Measurements from ENCODE around the gene RUVBL1.
A peak's percentile ranks its signal among the peaks of the same experiment; 100 is the strongest.

Gene RUVBL1

GRCh38 chr3:128074851-128075521 lies 48.6 kb downstream of the RUVBL1 start:
- Mint-ChIP-seq H3K27me3 (ENCODE audit: low read depth) (no peaks in the 10 kb centered on the region), H3K36me3 (ENCODE audit: low read depth) (peaks cover 25% of the 10 kb centered on the region), H3K9me3 (no peaks in the 10 kb centered on the region), H3K4me3 (no peak overlapping the region), H3K27ac (no peak overlapping the region), H3K4me1 (ENCODE audit: low read depth) (peaks cover 2% of the 10 kb centered on the region)
- DNase-seq (ENCODE audit: low spot score): no peak

DNA sequence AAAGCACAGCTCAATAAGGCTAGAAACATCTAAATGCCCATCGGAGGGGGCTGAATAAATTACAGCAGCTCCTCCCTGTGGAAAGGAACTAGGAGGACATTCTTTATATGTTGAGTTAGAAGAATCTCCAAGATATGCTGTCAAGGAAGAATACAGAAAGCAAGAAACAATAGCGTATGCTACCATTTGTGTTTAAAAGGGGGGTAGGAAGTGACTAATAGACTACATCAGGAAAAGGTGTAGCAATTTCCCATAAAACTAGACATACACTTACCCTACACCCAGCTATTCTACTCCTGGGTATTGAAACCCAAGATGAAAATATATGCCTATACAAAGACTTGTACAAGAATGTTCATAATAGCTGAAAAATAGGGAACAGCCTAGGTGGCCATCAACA lies 49.8 kb downstream of the RUVBL1 start:
- Mint-ChIP-seq H3K4me1 (ENCODE audit: low read depth) (peaks cover 2% of the 10 kb centered on the region), H3K36me3 (ENCODE audit: low read depth) (peaks cover 30% of the 10 kb centered on the region), H3K27ac (no peak overlapping the region), H3K9me3 (no peaks in the 10 kb centered on the region), H3K27me3 (ENCODE audit: low read depth) (no peaks in the 10 kb centered on the region), H3K4me3 (no peak overlapping the region)
- no peak for DNase-seq (ENCODE audit: low spot score)

DNA sequence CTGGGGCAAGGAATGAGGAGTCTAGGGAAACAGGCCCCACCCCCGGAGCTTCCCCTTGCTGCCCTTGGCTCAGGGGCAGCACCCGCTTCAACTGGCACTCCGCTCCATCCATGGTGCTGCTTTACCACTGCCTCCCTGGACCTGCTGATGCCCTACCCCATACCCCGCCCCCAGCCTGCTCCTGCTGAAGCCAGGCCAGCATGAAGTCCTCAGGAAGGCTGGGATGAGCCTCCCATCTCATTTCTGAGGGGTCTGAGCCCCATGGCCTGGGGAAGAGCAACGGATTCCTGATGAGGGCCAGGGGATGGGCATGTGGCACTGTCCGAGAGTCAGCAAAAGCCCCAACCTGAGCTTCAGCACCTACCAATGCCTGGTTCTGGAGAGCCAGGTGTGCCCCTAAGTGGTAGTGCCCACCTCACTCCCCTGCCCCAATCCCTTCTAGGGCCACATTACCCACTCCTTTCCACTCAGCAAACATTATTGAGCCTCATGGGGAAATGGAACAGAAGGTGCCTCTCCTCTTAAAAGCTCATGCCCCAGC lies 50.4 kb downstream of the RUVBL1 start:
- peaks cover 30% of the 10 kb centered on the region for H3K36me3 Mint-ChIP-seq (ENCODE audit: low read depth)
- H3K4me1 Mint-ChIP-seq (ENCODE audit: low read depth): peaks cover 5% of the 10 kb centered on the region
- no peak overlapping the region for H3K27ac Mint-ChIP-seq
- no peaks in the 10 kb centered on the region for H3K9me3 Mint-ChIP-seq
- DNase-seq (ENCODE audit: low spot score): no peak
- no peak overlapping the region for H3K4me3 Mint-ChIP-seq
- no peaks in the 10 kb centered on the region for H3K27me3 Mint-ChIP-seq (ENCODE audit: low read depth)

DNA sequence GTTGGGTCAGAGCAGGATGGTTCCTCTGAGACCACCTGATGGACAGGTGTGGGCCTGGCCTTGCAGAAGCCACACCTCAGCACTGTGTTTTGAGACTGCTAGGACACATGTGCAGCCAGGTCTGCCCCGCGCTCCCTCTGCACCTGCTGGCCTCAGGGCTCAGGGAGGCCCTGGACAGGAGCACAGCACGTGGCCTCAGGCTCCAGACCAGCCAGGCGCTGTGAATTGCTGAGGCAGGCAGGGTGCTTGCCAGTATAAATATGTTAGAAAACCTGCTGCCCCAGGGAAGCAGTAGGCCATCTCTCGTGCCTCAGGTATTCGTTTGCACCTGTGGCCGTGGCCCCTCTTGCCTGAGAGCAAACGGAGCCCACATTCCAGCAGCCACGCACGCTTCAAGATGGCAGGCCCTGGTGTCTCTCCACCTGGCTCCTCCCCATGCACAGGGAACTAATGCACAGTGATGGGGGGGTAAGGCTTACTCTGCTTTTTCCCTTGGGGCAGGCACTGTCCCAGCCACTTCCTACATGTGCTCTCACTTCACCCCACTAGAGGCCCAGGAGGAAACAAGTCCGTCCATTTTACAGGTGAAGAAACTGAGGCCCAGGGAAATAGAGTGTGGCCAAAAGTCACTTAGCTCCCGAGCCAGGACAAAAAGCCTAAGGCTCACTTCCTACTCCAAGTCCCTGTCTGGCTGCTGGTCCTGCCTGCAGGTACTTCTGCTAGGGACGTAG lies 51.0 kb downstream of the RUVBL1 start:
- Mint-ChIP-seq H3K36me3 (ENCODE audit: low read depth) (peaks cover 31% of the 10 kb centered on the region), H3K27me3 (ENCODE audit: low read depth) (no peaks in the 10 kb centered on the region), H3K4me3 (no peak overlapping the region), H3K27ac (no peak overlapping the region), H3K9me3 (no peaks in the 10 kb centered on the region), H3K4me1 (ENCODE audit: low read depth) (peaks cover 6% of the 10 kb centered on the region)
- no peak for DNase-seq (ENCODE audit: low spot score)

GRCh38 chr3:128071771-128072453 lies 51.7 kb downstream of the RUVBL1 start:
- H3K4me3 Mint-ChIP-seq: no peak overlapping the region
- H3K36me3 Mint-ChIP-seq (ENCODE audit: low read depth): peaks cover 37% of the 10 kb centered on the region
- peaks cover 6% of the 10 kb centered on the region for H3K4me1 Mint-ChIP-seq (ENCODE audit: low read depth)
- no peak for DNase-seq (ENCODE audit: low spot score)
- no peak overlapping the region for H3K27ac Mint-ChIP-seq
- H3K9me3 Mint-ChIP-seq: no peaks in the 10 kb centered on the region
- H3K27me3 Mint-ChIP-seq (ENCODE audit: low read depth): no peaks in the 10 kb centered on the region

DNA sequence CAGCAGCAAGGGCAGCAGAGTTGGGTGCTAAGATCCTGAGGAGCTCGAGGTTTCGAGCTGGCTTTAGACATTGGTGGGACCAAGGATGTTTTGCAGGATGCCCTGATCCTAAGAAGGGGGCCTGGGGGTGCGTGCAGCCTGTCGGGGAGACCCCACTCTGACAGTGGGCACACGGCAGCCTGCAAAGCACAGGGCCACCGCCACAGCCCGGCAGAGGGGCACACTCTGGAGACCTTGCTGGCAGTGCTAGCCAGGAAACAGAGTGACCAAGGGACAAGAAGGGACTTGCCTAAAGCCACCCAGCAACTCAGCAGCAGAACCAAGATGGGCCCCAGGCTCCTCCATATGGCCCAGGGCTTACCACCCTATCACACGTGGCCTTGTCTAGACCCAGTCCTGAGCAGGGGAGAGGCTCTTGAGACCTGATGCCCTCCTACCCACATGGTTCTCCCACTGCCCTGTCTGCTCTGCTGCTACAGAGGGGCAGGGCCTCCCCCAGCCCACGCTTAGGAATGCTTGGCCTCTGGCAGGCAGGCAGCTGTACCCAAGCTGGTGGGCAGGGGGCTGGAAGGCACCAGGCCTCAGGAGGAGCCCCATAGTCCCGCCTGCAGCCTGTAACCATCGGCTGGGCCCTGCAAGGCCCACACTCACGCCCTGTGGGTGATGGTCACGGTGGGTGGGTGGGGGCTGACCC lies 52.6 kb downstream of the RUVBL1 start:
- no peak for DNase-seq (ENCODE audit: low spot score)
- Mint-ChIP-seq H3K4me3 (no peak overlapping the region), H3K9me3 (no peaks in the 10 kb centered on the region), H3K4me1 (ENCODE audit: low read depth) (peaks cover 6% of the 10 kb centered on the region), H3K27ac (no peak overlapping the region), H3K36me3 (ENCODE audit: low read depth) (peaks cover 44% of the 10 kb centered on the region), H3K27me3 (ENCODE audit: low read depth) (no peaks in the 10 kb centered on the region)

DNA sequence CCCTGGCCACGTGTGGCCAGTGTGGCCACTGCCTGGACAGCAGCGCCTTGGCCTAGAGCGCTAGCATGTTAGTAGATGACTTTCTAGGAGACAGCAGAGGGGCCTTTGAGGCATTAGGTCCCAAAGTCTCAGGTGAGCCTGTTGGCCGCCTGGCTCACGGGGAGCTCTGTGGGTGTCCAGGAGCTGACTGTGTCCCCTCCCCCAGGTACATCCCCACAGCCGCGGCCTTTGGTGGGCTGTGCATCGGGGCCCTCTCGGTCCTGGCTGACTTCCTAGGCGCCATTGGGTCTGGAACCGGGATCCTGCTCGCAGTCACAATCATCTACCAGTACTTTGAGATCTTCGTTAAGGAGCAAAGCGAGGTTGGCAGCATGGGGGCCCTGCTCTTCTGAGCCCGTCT lies 54.3 kb downstream of the RUVBL1 start:
- peaks cover 7% of the 10 kb centered on the region for H3K4me1 Mint-ChIP-seq (ENCODE audit: low read depth)
- H3K4me3 Mint-ChIP-seq: no peak overlapping the region
- H3K9me3 Mint-ChIP-seq: no peaks in the 10 kb centered on the region
- DNase-seq (ENCODE audit: low spot score): no peak
- H3K27ac Mint-ChIP-seq: no peak overlapping the region
- no peaks in the 10 kb centered on the region for H3K27me3 Mint-ChIP-seq (ENCODE audit: low read depth)
- H3K36me3 Mint-ChIP-seq (ENCODE audit: low read depth): peaks cover 56% of the 10 kb centered on the region

GRCh38 chr3:128068156-128068620 lies 55.4 kb downstream of the RUVBL1 start:
- Mint-ChIP-seq H3K27me3 (ENCODE audit: low read depth) (no peaks in the 10 kb centered on the region), H3K27ac (peak overlapping the region; percentile 45)

GRCh38 chr3:128067489-128067888 lies 56.1 kb downstream of the RUVBL1 start:
- no peaks in the 10 kb centered on the region for H3K9me3 Mint-ChIP-seq
- H3K4me1 Mint-ChIP-seq (ENCODE audit: low read depth): peaks cover 7% of the 10 kb centered on the region
- no peaks in the 10 kb centered on the region for H3K27me3 Mint-ChIP-seq (ENCODE audit: low read depth)
- DNase-seq (ENCODE audit: low spot score): no peak
- no peak overlapping the region for H3K27ac Mint-ChIP-seq
- H3K36me3 Mint-ChIP-seq (ENCODE audit: low read depth): peaks cover 71% of the 10 kb centered on the region
- no peak overlapping the region for H3K4me3 Mint-ChIP-seq

More at GRCh38 chr3:128068156-128068620, 55.4 kb downstream of the RUVBL1 start:
- Mint-ChIP-seq H3K4me3 (no peak overlapping the region), H3K36me3 (ENCODE audit: low read depth) (peaks cover 64% of the 10 kb centered on the region), H3K4me1 (ENCODE audit: low read depth) (peaks cover 7% of the 10 kb centered on the region), H3K9me3 (no peaks in the 10 kb centered on the region)
- DNase-seq (ENCODE audit: low spot score): no peak

- Mint-ChIP-seq H3K27me3 (ENCODE audit: low read depth) (no peaks in the 10 kb centered on the region), H3K4me1 (ENCODE audit: low read depth) (peaks cover 7% of the 10 kb centered on the region), H3K27ac (no peak overlapping the region), H3K36me3 (ENCODE audit: low read depth) (peaks cover 74% of the 10 kb centered on the region), H3K9me3 (no peaks in the 10 kb centered on the region), H3K4me3 (no peak overlapping the region)
- DNase-seq (ENCODE audit: low spot score): no peak
These were observed 56.9 kb downstream of the RUVBL1 start for GRCh38 chr3:128066676-128067075.

DNA sequence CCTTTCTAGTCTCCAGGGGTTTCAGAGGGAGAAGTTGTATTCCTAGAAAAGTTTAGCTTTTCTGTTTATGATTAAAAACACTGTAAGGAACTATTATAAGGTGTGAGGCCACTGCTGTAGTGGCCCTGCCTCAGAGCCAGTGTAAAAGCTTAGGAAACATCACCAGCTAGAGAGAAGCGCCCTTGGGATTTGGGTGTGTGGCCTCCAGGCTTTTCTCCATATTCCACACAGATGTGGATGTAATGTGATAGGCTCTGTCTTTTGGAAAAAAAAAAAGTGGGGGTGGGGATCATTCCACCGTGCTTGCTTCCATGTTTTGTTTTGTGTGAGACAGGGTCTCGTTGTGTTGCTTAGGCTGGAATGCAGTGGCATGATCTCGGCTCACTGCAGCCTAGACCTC lies 57.5 kb downstream of the RUVBL1 start:
- no peak overlapping the region for H3K27ac Mint-ChIP-seq
- no peaks in the 10 kb centered on the region for H3K27me3 Mint-ChIP-seq (ENCODE audit: low read depth)
- peaks cover 77% of the 10 kb centered on the region for H3K36me3 Mint-ChIP-seq (ENCODE audit: low read depth)
- H3K4me1 Mint-ChIP-seq (ENCODE audit: low read depth): peaks cover 7% of the 10 kb centered on the region
- no peaks in the 10 kb centered on the region for H3K9me3 Mint-ChIP-seq
- DNase-seq (ENCODE audit: low spot score): no peak
- no peak overlapping the region for H3K4me3 Mint-ChIP-seq

GRCh38 chr3:128064962-128065361 lies 58.6 kb downstream of the RUVBL1 start:
- Mint-ChIP-seq H3K27ac (no peak overlapping the region), H3K9me3 (no peaks in the 10 kb centered on the region), H3K4me3 (no peak overlapping the region), H3K27me3 (ENCODE audit: low read depth) (no peaks in the 10 kb centered on the region), H3K4me1 (ENCODE audit: low read depth) (peaks cover 7% of the 10 kb centered on the region), H3K36me3 (ENCODE audit: low read depth) (peaks cover 81% of the 10 kb centered on the region)
- no peak for DNase-seq (ENCODE audit: low spot score)

- no peaks in the 10 kb centered on the region for H3K9me3 Mint-ChIP-seq
These were observed 59.7 kb downstream of the RUVBL1 start for GRCh38 chr3:128063865-128064264.

More at GRCh38 chr3:128063865-128064264, 59.7 kb downstream of the RUVBL1 start:
- H3K36me3 Mint-ChIP-seq (ENCODE audit: low read depth): peaks cover 82% of the 10 kb centered on the region
- peaks cover 7% of the 10 kb centered on the region for H3K4me1 Mint-ChIP-seq (ENCODE audit: low read depth)
- no peak for DNase-seq (ENCODE audit: low spot score)
- H3K27ac Mint-ChIP-seq: no peak overlapping the region
- no peaks in the 10 kb centered on the region for H3K27me3 Mint-ChIP-seq (ENCODE audit: low read depth)
- no peak overlapping the region for H3K4me3 Mint-ChIP-seq
